HG03139 (cell line): ENCODE results near the gene TSPAN16.

ENCODE experiments used
- ATAC-seq: cut with Tn5 transposase; IDR thresholded peaks from one replicate; pipeline ENCODE4 v1.9.1; 2021; ENCODE audit not compliant: unreplicated experiment

TSPAN16 gene, protein sequence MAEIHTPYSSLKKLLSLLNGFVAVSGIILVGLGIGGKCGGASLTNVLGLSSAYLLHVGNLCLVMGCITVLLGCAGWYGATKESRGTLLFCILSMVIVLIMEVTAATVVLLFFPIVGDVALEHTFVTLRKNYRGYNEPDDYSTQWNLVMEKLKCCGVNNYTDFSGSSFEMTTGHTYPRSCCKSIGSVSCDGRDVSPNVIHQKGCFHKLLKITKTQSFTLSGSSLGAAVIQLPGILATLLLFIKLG

GRCh38 chr19:11295665-11296245 is at the start of gene TSPAN16:
Gene TSPAN16, plus strand, starts transcription at chr19:11296160. Its CDS starts 138 bp downstream, at chr19:11296298.
- no peak for ATAC-seq

DNA sequence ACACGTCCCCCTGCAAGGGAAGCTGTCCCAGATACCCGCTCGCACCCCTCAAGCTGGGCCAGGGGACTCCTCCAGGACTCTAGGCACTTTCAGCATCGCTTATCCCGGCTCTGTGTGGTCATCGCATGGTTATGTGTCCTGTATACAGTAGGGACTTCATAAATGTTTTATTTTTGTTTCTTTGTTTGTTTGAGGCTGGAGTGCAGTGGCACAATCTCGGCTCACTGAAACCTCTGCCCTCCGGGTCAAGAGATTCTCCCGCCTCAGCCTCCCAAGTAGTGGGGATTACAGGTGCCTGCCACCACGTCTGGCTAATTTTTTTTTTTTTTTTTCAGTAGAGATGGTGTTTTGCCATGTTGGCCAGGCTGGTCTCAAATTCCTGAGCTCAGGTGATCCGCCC is 49.0 kb upstream of the TSPAN16 start:
- ATAC-seq = no peak

- ATAC-seq = no peak
Measured at GRCh38 chr19:11247391-11247790, 48.6 kb upstream of the TSPAN16 start.

DNA sequence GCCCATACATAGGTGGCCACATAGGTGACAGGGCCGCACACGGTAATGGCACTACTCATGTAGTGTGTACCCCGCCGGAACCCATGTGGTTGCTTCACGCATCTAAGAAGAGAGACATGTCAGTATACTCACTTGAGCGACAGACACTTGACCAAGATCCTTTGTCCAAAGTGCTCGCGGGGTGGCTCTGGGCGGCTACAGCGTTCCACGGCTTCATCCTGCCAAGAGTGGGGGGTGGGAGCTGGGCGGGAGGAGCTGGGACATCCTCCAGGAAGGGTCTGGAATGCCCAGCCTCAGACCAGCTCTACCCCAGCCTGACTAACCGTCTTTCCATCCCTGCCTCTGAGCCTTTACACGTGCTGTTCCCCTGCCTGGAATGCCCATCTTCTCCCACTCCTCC is 48.0 kb upstream of the TSPAN16 start:
- no peak for ATAC-seq

DNA sequence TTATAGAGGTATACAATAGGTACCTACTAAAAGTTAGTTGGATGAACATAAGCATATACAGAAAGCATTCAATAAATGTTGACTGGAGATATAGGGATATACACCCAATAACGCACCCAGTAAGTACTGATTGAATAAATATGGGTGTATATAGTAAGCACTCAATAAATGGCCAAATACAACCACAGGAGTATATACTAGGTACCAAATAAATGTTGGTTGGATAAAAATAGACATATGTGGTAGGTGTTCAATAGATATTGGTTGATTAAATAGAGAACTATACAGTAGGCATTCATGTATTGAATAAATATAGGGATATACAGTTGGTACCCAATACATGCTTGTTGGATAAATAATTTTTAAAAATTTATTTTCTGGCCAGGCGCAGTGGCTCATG is 47.1 kb upstream of the TSPAN16 start:
- no peak for ATAC-seq

DNA sequence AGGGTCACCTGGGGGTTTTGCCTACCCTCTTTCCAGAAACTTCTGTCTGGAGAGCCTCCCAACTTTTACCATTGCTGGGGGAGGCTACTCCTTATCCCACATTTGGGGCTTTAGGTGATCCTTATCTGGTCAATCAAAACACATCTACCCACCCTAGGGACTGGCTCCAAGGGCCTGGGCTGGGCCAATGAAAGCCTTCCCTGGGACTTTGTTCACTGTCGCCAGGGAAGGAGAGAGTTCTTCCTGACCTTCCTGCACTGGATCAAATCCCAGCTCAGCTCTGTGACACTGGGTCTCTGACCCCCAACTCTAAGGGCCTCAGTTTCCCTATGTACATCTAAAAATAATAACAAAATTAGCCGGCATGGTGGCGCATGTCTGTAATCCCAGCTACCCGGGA is 44.7 kb upstream of the TSPAN16 start:
- ATAC-seq = no peak

- no peak for ATAC-seq
Measured at GRCh38 chr19:11251650-11252314, 44.2 kb upstream of the TSPAN16 start.

DNA sequence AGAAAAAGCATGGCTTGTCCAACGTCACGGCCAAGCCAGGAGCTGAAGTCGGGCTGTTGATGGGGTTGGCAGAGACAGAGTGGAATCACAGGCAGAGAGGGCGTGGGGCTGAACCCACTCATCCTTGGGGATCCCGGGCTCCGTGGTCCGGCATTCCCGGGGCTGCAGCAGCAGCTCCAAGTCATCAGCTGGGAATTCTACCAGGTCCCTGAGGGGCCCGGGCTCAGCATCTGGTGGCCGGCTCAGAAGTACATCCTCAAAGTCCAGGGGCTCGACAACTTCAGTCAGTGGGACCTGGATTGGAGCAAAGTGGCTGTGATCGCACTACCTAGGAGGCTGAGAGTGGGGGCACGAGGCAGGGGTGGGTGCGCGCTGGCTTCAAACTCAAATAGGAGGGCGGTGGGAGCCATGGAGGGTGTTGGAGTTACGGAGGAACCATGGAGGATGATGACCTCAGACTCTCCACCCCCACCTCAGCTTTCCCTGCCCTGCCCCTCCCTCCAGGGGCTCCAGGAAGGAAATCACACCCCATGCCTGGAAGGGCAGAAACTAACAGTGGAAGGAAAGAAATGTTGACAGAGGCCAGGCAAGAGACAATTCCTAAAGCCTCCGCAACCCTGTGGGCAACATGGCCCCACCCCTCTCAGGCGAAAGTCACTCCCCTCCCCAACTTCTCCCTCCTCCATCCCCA is 43.1 kb upstream of the TSPAN16 start:
- no peak for ATAC-seq

GRCh38 chr19:11254666-11255065 is 41.3 kb upstream of the TSPAN16 start:
- ATAC-seq = no peak

GRCh38 chr19:11256189-11256588 is 39.8 kb upstream of the TSPAN16 start:
- ATAC-seq = no peak

- no peak for ATAC-seq
Measured at GRCh38 chr19:11257846-11258380, 38.0 kb upstream of the TSPAN16 start.

DNA sequence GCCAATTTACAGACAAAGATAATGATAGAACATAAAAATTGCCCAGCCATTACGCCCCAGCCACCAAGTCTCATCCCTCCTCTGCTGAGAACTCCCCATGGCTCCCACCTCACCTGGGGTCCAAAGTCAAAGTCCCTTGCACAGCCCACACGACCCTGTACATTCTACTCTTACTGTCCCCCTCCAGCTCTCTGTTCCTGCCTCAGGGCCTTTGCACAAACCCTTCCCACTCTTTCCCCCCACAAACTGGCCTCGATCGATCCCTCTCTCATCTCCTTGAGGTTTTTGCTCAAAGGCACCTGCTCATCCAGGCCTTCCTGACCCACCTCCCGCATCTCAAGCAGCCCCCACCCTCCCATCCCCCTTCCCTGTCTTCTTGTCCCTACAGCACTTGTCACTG is 35.0 kb upstream of the TSPAN16 start:
- no peak for ATAC-seq

DNA sequence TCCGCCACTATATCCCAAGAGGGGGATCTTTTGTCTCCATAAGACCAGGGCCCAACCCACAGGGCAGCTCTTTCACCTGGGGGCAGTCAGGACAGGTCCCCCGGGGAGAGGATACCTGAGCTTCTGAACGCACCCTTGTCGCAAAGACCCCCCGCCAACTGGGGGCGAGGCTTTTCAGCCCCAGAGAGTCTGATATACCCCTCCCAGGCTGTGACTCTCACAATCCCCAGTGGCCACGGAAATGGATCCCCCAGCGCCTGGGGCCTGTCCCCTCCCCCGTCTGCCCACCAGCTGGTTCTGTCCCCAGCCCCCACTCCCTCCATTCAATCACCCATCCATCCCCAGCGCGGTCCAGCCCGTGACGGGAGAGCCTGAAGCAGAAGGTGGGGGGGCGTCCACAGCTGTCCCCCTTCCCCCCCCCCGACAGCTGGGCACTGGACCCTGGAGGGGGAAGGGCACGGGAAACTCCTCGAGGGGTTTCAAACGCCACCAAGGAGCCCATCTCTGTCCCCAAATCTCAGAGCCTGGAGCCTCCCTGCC is 34.5 kb upstream of the TSPAN16 start:
- no peak for ATAC-seq

GRCh38 chr19:11261971-11262839 is 33.8 kb upstream of the TSPAN16 start, which contains the start of gene DOCK6:
Gene DOCK6, minus strand, starts transcription at chr19:11262524. Its CDS starts 84 bp downstream, at chr19:11262440.
- no peak for ATAC-seq

DNA sequence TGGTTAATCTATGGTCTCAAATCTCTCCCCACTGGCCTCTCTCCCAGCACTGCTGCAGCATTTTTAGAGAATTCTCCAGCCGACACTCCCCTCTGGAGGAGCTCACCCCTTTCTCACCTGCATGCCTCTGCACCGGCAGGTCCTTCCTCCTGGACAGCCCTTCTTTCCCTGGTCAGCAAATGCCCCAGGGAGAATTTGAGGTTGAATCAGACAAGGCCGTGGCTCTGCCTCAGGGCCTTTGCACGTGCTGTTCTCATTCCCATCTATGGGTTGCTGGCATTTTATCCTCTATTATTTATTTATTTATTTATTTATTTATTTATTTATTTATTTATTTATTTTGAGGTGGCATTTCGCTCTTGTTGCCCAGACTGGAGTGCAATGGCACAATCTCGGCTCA is 32.2 kb upstream of the TSPAN16 start:
- no peak for ATAC-seq

DNA sequence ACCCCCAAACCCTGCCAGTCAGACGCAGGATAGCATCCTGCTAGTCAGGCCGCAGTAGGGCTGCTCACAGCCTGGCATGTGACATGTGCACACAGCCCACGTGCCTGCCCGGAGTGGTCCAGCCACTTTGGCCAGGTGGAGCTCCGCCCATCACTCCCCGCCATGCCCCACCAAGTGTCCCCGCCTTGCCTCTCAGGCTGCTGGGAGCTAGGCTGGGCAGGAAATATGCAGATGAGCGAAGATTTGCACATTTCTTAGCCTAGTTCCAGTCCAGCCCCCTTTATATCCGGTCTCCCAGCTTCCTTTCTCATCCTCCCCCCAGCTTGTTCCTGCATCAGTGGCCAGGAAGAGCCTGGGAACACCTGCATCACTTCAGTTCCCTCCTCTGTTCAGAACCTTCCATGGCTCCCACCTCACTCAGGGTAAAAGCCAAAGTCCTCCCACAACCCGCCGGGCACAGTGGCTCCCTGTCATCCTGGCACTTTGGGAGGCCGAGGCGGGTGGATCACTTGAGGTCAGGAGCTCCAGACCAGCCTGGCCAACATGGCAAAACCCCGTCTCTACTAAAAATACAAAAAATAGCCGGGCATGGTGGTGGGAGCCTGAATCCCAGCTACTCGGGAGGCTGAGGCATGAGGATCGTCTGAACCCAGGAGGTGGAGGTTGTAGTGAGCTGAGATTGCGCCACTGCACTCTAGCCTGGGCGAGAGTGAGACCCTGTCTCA is 31.3 kb upstream of the TSPAN16 start:
- no peak for ATAC-seq

DNA sequence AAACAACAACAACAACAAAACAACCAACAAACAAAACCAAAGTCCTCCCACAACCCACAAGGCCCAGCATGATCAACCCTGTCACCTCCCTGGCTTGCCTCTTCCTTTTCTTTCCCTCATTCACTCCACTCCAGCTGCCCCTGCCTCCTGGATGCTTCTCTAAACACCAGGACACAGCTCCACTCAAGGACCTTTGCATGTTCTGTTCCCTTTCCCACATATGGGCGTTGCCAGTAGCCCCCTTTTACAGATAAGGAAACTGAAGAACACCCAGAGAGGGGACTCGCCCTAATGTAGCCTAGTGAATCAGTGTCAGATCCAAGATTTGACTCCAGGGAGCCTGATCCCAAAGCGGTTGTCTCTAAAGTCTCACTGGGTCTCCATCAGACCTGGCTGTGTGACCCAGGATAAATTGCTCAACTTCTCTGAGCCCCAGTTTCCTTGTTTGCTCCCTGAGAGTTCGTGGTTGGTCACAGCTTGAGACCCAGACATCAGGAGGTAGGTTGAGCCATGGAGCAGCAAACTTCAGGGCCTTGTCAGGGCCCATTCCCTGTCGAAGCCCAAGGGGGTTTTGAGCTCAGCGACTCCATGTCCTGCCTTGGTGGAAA is 30.7 kb upstream of the TSPAN16 start:
- ATAC-seq = no peak

GRCh38 chr19:11265785-11266236 is 30.1 kb upstream of the TSPAN16 start:
- ATAC-seq = no peak
